ENCODE measurements around the gene OR2B3.

OR2B3 gene

GRCh38 chr6:29079203-29079602 lies 7.9 kb downstream of the OR2B3 start:
- H3K4me3 ChIP-seq (ENCODE audit: low read depth in 1 of 2, low read length in 1 of 2), result no peak overlapping the region
- no peaks in the 10 kb centered on the region for H3K4me1 ChIP-seq (ENCODE audit: control insufficient read depth in 1 of 2, insufficient read depth in 1 of 2, low read depth in 1 of 2, low read length in 1 of 2)
- no peaks in the 10 kb centered on the region for H3K36me3 ChIP-seq
- TF ChIP-seq CTCF (IDR thresholded peaks at IDR 0.05), result no peak
- no peak overlapping the region for H3K27ac ChIP-seq
- H3K27me3 ChIP-seq, result peaks cover 9% of the 10 kb centered on the region
- no peaks in the 10 kb centered on the region for H3K9me3 ChIP-seq

GRCh38 chr6:29071831-29072723 lies 15.0 kb downstream of the OR2B3 start:
- Histone ChIP-seq H3K27me3 (peaks cover 19% of the 10 kb centered on the region), H3K27ac (no peak overlapping the region), H3K9me3 (no peaks in the 10 kb centered on the region), H3K36me3 (no peaks in the 10 kb centered on the region), H3K4me1 (ENCODE audit: control insufficient read depth in 1 of 2, insufficient read depth in 1 of 2, low read depth in 1 of 2, low read length in 1 of 2) (no peaks in the 10 kb centered on the region), H3K4me3 (ENCODE audit: low read depth in 1 of 2, low read length in 1 of 2) (no peak overlapping the region)
- TF ChIP-seq CTCF (IDR thresholded peaks at IDR 0.05), result no peak

- no peak overlapping the region for H3K4me3 ChIP-seq (ENCODE audit: low read depth in 1 of 2, low read length in 1 of 2)
- no peaks in the 10 kb centered on the region for H3K9me3 ChIP-seq
- no peaks in the 10 kb centered on the region for H3K36me3 ChIP-seq
- H3K27ac ChIP-seq, result no peak overlapping the region
- TF ChIP-seq CTCF (IDR thresholded peaks at IDR 0.05), result no peak
- no peaks in the 10 kb centered on the region for H3K4me1 ChIP-seq (ENCODE audit: control insufficient read depth in 1 of 2, insufficient read depth in 1 of 2, low read depth in 1 of 2, low read length in 1 of 2)
- H3K27me3 ChIP-seq, result peaks cover 33% of the 10 kb centered on the region
Observed at GRCh38 chr6:29051680-29052079, 35.4 kb downstream of the OR2B3 start.

- Histone ChIP-seq H3K4me3 (ENCODE audit: low read depth in 1 of 2, low read length in 1 of 2) (no peak within 1 kb of the TSS), H3K4me1 (ENCODE audit: control insufficient read depth in 1 of 2, insufficient read depth in 1 of 2, low read depth in 1 of 2, low read length in 1 of 2) (no peaks in the 10 kb centered on the region), H3K9me3 (no peaks in the 10 kb centered on the region), H3K27me3 (peaks cover 48% of the 10 kb centered on the region), H3K27ac (no peak within 1 kb of the TSS), H3K36me3 (no peaks in the 10 kb centered on the region)
- no peak for TF ChIP-seq CTCF (IDR thresholded peaks at IDR 0.05)
Observed at GRCh38 chr6:29045075-29045474, 42.0 kb downstream of the OR2B3 start, which contains the start of gene OR2W1. OR2W1 (minus strand) TSS chr6:29045175; CDS start chr6:29045175, 0 bp downstream.
